ENCODE data around the gene MTFR1L.

Gene MTFR1L

DNA sequence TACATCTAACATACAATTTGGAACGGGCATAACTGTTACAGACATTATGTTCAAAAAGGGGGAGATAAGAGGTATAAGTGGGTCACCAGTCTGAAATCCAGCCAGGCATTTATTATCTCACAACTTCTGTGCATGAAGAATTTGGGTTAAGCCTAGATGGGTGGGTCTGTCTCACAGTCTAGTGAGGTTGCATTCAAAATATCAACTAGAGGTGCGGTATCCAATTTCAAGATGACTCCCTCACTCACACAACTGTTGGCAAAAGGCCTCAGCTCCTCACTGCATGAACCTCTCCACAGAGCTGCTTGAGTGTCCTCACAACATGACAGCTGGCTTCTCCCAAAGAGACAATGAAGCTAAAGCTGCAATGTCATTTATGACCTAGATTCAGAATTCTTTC is 34.8 kb downstream of the MTFR1L start:
- Histone ChIP-seq H4K20me1 (peaks cover 0 to 4% (median 0%) of the 10 kb centered on the region in 11 experiments; a peak in 1 of 22 replicates), H3K27me3 (no peaks in the 10 kb centered on the region), H3K4me1 (peaks cover 8 to 16% (median 12%) of the 10 kb centered on the region in 10 experiments; a peak in 19 of 20 replicates), H3K4me2 (no peak overlapping the region), H3K36me3 (peaks cover 0 to 25% (median 8%) of the 10 kb centered on the region in 11 experiments; a peak in 7 of 22 replicates), H3K4me3 (no peak overlapping the region), H3K9ac (no peak overlapping the region), H3K27ac (no peak overlapping the region), H3K9me3 (replicated peaks in 1 of 11) (peaks cover 0 to 5% (median 0%) of the 10 kb centered on the region in 11 experiments; a peak in 1 of 22 replicates)
- no peak for TF ChIP-seq Cebpa-rat (IDR thresholded peaks at IDR 0.05)

DNA sequence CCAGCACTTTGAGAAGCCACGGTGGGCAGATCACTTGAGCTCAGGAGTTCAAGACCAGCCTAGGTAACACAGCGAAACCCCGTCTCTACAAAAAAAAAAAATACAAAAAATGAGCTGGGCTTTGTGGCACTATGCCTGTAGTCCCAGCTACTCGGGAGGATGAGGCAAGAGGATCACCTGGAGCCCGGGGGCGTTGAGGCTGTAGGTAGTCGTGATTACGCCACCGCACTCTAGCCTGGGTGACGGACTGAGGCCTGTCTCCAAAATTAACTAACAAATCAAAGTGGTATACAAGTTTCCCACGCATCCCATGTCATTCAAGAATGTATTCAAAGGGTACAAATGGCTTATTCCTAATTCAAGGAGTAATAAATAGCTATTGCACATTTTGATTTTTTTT is 37.1 kb downstream of the MTFR1L start:
- Histone ChIP-seq H3K4me1 (peaks cover 28 to 37% (median 33%) of the 10 kb centered on the region in 10 experiments), H3K9me3 (replicated peaks in 1 of 11) (peaks cover 0 to 1% (median 0%) of the 10 kb centered on the region in 11 experiments; a peak in 1 of 22 replicates), H3K4me2 (no peak overlapping the region), H3K9ac (no peak overlapping the region), H3K27me3 (no peaks in the 10 kb centered on the region), H3K27ac (no peak overlapping the region), H3K4me3 (no peak overlapping the region), H4K20me1 (peaks cover 0 to 4% (median 0%) of the 10 kb centered on the region in 11 experiments; a peak in 1 of 22 replicates), H3K36me3 (peaks cover 0 to 15% (median 2%) of the 10 kb centered on the region in 11 experiments; a peak in 6 of 22 replicates)
- TF ChIP-seq Cebpa-rat (IDR thresholded peaks at IDR 0.05) = no peak

DNA sequence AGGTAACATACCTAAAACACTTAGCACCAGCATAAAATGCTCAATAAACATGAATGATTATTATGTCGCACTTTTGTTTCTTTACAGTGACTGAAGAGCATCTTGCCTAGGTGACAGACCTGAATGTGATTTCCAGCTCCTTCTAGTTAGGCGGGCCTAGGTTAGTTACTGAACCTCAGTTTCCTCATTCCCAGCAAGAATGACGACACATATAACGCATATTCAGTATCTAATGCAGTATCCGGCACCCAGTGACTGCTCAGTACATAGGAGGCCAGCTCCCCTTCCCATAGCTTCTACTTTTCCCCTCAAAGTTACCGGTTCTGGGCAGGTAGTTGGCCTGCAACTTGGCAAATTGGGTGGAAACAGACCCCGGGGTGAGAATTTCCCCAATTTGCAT is 38.7 kb downstream of the MTFR1L start:
- Histone ChIP-seq H3K27ac (peak overlapping the region in 9 of 11 experiments; percentile 86 to 98 (median 92); a peak in 18 of 22 replicates), H3K4me3 (peak overlapping the region; percentile 56 to 75 (median 70)), H3K9me3 (replicated peaks in 1 of 11) (no peaks in the 10 kb centered on the region), H3K27me3 (no peaks in the 10 kb centered on the region), H3K4me2 (peak overlapping the region; percentile 88 to 98 (median 95)), H3K4me1 (peaks cover 37 to 49% (median 44%) of the 10 kb centered on the region in 10 experiments), H3K36me3 (peaks cover 0 to 19% (median 10%) of the 10 kb centered on the region in 11 experiments; a peak in 13 of 22 replicates), H4K20me1 (peaks cover 0 to 4% (median 0%) of the 10 kb centered on the region in 11 experiments; a peak in 1 of 22 replicates), H3K9ac (peak overlapping the region; percentile 81 to 94 (median 88))
- TF ChIP-seq Cebpa-rat (IDR thresholded peaks at IDR 0.05) = no peak

DNA sequence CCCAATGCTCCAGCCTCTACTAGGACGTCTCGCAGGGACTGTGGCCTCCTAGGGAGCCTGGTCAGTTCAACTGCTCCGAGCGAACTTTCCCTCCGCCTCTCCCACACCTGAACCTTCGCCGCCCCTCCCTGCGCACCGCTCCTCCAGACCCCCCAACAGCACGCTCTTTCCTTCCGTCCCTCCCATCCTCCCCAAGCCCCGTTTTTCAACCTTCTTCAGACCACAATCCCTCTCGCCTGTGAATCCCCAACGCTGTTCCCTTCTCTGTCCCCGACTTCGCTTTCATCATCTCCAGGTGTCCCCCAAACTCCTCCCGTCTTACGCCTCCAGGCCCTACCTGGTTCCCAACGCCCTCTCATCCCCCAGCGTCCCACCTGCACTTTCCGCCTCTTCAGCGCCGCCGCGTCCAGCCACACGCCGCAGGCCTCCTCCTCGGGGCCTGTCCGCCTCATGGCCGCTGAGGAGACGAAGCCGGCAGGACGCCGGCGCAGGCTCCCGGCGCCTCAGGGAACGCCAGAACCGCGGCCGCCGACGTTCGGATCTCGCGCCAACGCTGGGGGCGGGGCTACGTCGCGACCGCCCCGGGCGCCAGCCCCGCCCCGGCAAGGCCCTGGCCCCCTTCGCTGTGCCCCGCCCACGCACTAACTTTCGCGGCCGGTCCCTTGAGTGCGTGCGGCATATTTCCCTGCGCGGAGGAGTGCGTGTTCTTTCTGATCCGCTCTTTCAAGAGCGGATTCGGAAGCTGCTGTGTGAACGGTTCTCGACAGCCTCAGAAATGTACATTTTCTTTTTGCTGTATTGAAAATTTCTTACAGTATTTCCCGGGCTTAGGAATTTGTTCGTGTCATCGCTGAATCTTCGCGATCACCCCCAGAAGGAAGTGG is 39.4 kb downstream of the MTFR1L start, which contains the start of gene AUNIP:
AUNIP (minus strand) TSS at position 552 of the 884 bp plus-strand sequence; CDS start at position 452, 100 bp downstream.
- H3K27me3 ChIP-seq = no peaks in the 10 kb centered on the region
- peak within 1 kb of the TSS; percentile 81 to 94 (median 88) for H3K9ac ChIP-seq
- peaks cover 0 to 4% (median 0%) of the 10 kb centered on the region in 11 experiments; a peak in 1 of 22 replicates for H4K20me1 ChIP-seq
- peaks cover 37 to 50% (median 46%) of the 10 kb centered on the region in 10 experiments for H3K4me1 ChIP-seq
- H3K4me2 ChIP-seq = peak within 1 kb of the TSS; percentile 88 to 98 (median 95)
- H3K27ac ChIP-seq = peak within 1 kb of the TSS; percentile 86 to 98 (median 93)
- no peak for TF ChIP-seq Cebpa-rat (IDR thresholded peaks at IDR 0.05)
- peak within 1 kb of the TSS; percentile 56 to 75 (median 70) for H3K4me3 ChIP-seq
- peaks cover 0 to 20% (median 10%) of the 10 kb centered on the region in 11 experiments; a peak in 12 of 22 replicates for H3K36me3 ChIP-seq
- no peaks in the 10 kb centered on the region for H3K9me3 ChIP-seq (replicated peaks in 1 of 11)

DNA sequence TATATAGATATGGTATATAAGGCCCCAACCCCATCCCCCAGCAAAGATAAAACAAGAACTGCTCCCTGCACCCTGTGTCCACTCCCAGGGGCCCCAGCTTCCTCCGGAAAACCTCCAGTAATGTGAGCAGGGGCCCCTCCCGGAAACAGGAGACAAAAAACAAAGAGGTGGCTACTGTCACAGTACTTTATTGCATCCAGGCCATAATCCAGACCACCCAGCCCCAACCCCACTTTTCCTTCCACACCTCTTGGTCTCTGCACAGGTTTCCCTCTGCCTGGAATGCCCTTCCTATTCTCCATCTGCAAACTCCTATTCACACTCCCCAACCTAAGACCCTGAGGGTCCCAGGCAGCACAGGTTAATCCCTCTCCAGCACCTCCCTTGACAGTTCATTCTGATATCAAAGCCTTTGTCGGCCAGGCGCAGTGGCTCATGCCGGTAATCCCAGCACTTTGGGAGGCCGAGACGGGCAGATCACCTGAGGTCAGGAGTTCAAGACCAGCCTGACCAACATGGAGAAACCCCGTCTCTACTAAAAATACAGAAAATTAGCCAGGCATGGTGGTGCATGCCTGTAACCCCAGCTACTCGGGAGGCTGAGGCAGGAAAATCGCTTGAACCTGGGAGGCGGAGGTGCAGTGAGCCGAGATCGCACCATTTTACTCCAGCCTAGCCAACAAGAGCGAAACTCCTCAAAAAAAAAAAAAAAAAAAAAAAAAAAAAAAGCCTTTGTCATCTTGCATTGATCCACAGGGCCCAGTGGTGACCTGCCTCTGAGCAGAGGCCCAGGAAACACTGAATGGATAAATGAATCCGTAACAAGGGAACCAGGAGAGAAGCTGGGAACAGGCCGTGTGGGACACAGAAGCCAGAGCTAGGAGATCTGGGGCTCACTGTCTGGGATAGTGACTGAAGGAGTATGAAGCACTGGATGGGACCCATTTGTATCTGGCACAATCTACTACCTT is 41.8 kb downstream of the MTFR1L start:
- Histone ChIP-seq H3K9me3 (replicated peaks in 1 of 11) (no peaks in the 10 kb centered on the region), H3K4me2 (peak overlapping the region; percentile 88 to 98 (median 95)), H3K27ac (peak overlapping the region; percentile 86 to 98 (median 93); a peak in 20 of 22 replicates), H3K9ac (peak overlapping the region; percentile 70 to 94 (median 88)), H3K36me3 (peaks cover 0 to 20% (median 10%) of the 10 kb centered on the region in 11 experiments; a peak in 10 of 22 replicates), H3K4me1 (peaks cover 37 to 50% (median 44%) of the 10 kb centered on the region in 10 experiments), H3K27me3 (no peaks in the 10 kb centered on the region), H4K20me1 (0 out of 22 replicates have a peak, but pooled peaks cover 0 to 4% (median 0%) of the 10 kb centered on the region in 11 experiments), H3K4me3 (peak overlapping the region; percentile 56 to 75 (median 70); a peak in 17 of 20 replicates)
- no peak for TF ChIP-seq Cebpa-rat (IDR thresholded peaks at IDR 0.05)

DNA sequence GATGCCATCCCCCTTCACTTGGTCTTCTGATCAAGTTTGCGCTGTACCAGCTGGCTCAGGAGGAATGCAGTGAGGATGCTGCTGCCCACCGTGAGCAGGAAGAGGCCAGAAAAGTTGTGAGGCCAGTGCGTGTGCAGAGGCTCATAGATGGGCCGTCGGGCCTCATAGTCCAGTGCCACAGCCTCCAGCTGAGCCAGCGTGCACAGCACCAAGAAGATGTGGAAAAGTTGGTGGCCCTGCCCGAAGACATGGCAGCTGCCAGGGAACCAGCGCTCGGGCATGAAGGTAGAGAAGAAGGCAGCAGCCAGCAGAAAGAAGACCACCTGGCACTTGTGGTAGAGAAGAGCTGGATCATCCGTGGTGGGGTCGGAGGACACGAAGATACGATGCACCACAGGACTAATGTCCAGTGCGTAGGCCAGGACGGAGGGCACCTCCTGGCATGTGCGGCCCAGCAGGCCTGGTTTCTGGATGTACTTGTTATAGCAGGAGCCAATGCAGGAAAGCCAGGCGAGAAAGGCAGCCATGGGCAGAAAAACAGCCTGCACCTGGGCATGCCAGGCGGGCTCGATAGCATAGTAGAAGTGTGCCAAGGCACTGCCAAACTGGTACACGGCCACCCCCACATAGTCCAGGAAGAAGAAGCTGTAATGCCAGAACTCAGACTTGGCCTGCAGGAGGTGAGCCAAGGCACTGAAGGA is 43.2 kb downstream of the MTFR1L start:
- no peak for TF ChIP-seq Cebpa-rat (IDR thresholded peaks at IDR 0.05)

DNA sequence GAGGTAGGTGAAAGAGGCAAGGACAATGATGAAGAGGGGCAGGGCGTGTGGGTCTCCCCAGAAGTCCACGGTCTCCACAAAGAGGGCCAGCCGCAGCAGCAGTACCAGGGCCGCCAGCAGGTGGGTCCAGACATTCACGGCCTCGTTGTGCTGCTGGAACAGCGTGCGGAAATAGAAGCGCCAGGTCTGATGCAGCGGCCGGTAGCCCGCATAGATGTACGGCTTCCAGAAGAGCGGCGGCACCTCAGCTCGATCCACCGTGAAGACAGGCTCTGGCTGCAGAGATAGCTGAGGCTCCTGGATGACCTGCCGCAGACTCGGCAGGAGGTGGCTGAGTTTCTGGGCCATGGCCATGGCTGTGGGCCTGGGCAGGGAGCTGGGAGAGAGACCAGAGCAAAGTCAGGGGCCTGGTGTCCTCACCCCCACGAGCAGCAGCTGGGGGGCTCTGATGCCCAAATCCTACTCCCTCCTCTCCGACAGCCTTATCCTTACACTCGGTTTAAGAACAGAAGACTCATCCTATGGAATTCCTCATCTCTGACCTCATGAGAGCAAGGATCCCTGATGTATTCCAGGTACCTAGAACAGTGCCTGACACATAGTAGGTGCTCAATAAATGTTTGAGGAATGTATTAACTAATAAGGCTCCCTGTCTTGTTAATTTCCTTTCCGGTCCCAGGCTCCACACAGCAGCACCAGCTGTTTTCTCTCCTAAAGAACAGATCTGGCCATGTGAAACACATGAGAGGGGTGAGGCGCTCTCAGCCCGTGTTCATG is 43.9 kb downstream of the MTFR1L start:
- Histone ChIP-seq H3K27ac (peak overlapping the region in 5 of 11 experiments; percentile 2 to 96 (median 92); a peak in 5 of 22 replicates), H3K9me3 (replicated peaks in 1 of 11) (no peaks in the 10 kb centered on the region)
- no peak for TF ChIP-seq Cebpa-rat (IDR thresholded peaks at IDR 0.05)

More for the DNA sequence above, 43.2 kb downstream of the MTFR1L start:
- Histone ChIP-seq H4K20me1 (no peaks in the 10 kb centered on the region), H3K4me2 (peak overlapping the region in 7 of 11 experiments; percentile 88 to 96 (median 95); a peak in 12 of 22 replicates), H3K4me3 (no peak overlapping the region), H3K27ac (peak overlapping the region in 9 of 11 experiments; percentile 88 to 98 (median 93); a peak in 19 of 22 replicates), H3K36me3 (peaks cover 0 to 20% (median 10%) of the 10 kb centered on the region in 11 experiments; a peak in 10 of 22 replicates), H3K9ac (peak overlapping the region in 1 of 11 experiments; percentile 88; a peak in 1 of 22 replicates), H3K27me3 (no peaks in the 10 kb centered on the region), H3K9me3 (replicated peaks in 1 of 11) (no peaks in the 10 kb centered on the region), H3K4me1 (peaks cover 37 to 50% (median 42%) of the 10 kb centered on the region in 10 experiments)

More for the DNA sequence above, 43.9 kb downstream of the MTFR1L start:
- H3K9ac ChIP-seq = no peak overlapping the region
- H3K27me3 ChIP-seq = no peaks in the 10 kb centered on the region
- peaks cover 32 to 44% (median 36%) of the 10 kb centered on the region in 10 experiments for H3K4me1 ChIP-seq
- no peaks in the 10 kb centered on the region for H4K20me1 ChIP-seq
- no peak overlapping the region; a peak in 1 of 22 replicates for H3K4me2 ChIP-seq
- H3K4me3 ChIP-seq = no peak overlapping the region
- peaks cover 0 to 20% (median 10%) of the 10 kb centered on the region in 11 experiments; a peak in 10 of 22 replicates for H3K36me3 ChIP-seq
